Trophoblast cell (in vitro differentiated cells and primary cell): ENCODE measurements around the gene GUCD1.

Experiments used
- DNase-seq, 2 donors: peaks; one replicate each; pipeline ENCODE4 v3.0.0-alpha.2; 2016
- H2AFZ ChIP-seq: 2 replicates; pipeline ENCODE4 v1.6.1; 2013; ENCODE audit warnings: low read length, moderate library complexity, mild to moderate bottlenecking; ENCODE audit not compliant: insufficient read depth, poor library complexity
- H2AK5ac ChIP-seq: 2 replicates; pipeline ENCODE4 v1.6.1; 2013; ENCODE audit warnings: mild to moderate bottlenecking, low read length
- H2BK120ac ChIP-seq: 2 replicates; pipeline ENCODE4 v1.6.1; 2013; ENCODE audit warnings: low read length, mild to moderate bottlenecking, moderate library complexity; ENCODE audit not compliant: insufficient read depth, poor library complexity
- H2BK12ac ChIP-seq: 2 replicates; pipeline ENCODE4 v1.6.1; 2013; ENCODE audit warnings: mild to moderate bottlenecking, low read length, moderate library complexity
- H2BK5ac ChIP-seq: 2 replicates; pipeline ENCODE4 v1.6.1; 2013; ENCODE audit warnings: low read length, low read depth, moderate library complexity, mild to moderate bottlenecking; ENCODE audit not compliant: poor library complexity
- H3K14ac ChIP-seq: 2 replicates; pipeline ENCODE4 v1.6.1; 2013; ENCODE audit warnings: mild to moderate bottlenecking, low read length
- H3K18ac ChIP-seq: 2 replicates; pipeline ENCODE4 v1.6.1; 2013; ENCODE audit warnings: mild to moderate bottlenecking, low read length
- H3K23ac ChIP-seq: 2 replicates; pipeline ENCODE4 v1.6.1; 2013; ENCODE audit warnings: low read length
- H3K27ac ChIP-seq: 2 replicates; pipeline ENCODE4 v1.5.1; 2013; ENCODE audit warnings: low read depth, mild to moderate bottlenecking, inconsistent platforms, low read length, moderate library complexity
- H3K27me3 ChIP-seq: 2 replicates; pipeline ENCODE4 v1.6.1; 2013; ENCODE audit warnings: inconsistent platforms, mild to moderate bottlenecking, low read length, moderate library complexity; ENCODE audit not compliant: insufficient read depth
- H3K36me3 ChIP-seq, 2 experiments: 1 replicate in 1 of 2; 2 replicates in 1 of 2; pipeline ENCODE4 v1.6.1; 2013; ENCODE audit warnings: low read length in 2 of 2, mild to moderate bottlenecking in 2 of 2, moderate library complexity in 1 of 2; ENCODE audit not compliant: insufficient read depth in 2 of 2, control insufficient read depth in 1 of 2
- H3K4ac ChIP-seq: 2 replicates; pipeline ENCODE4 v1.6.1; 2013; ENCODE audit warnings: low read depth, mild to moderate bottlenecking, low read length, moderate library complexity
- H3K4me1 ChIP-seq, 2 experiments: 1 replicate in 1 of 2; 2 replicates in 1 of 2; pipeline ENCODE4 v1.6.1; 2013; ENCODE audit warnings: low read length in 2 of 2, mild to moderate bottlenecking in 2 of 2, moderate library complexity in 1 of 2; ENCODE audit not compliant: insufficient read depth in 2 of 2, control insufficient read depth in 1 of 2
- H3K4me2 ChIP-seq: 2 replicates; pipeline ENCODE4 v1.6.1; 2013; ENCODE audit warnings: inconsistent platforms, mild to moderate bottlenecking, low read length, moderate library complexity
- H3K4me3 ChIP-seq: 2 replicates; pipeline ENCODE4 v1.5.1; 2013; ENCODE audit warnings: mild to moderate bottlenecking, low read depth, low read length, inconsistent platforms
- H3K79me1 ChIP-seq: one replicate; pipeline ENCODE4 v1.6.1; 2013; ENCODE audit warnings: low read length
- H3K79me2 ChIP-seq: 2 replicates; pipeline ENCODE4 v1.6.1; 2013; ENCODE audit warnings: low read length, mild to moderate bottlenecking; ENCODE audit not compliant: control insufficient read depth, insufficient read depth, poor library complexity
- H3K9ac ChIP-seq: 2 replicates; pipeline ENCODE4 v1.6.1; 2013; ENCODE audit warnings: mild to moderate bottlenecking, low read length
- H3K9me3 ChIP-seq: 2 replicates; pipeline ENCODE4 v1.6.1; 2013; ENCODE audit warnings: low read depth, mild to moderate bottlenecking, control low read depth, inconsistent platforms, low read length; ENCODE audit not compliant: insufficient read depth
- H4K12ac ChIP-seq: 2 replicates; pipeline ENCODE4 v1.6.1; 2013; ENCODE audit warnings: low read depth, mild to moderate bottlenecking, low read length, moderate library complexity
- H4K8ac ChIP-seq: 2 replicates; pipeline ENCODE4 v1.6.1; 2013; ENCODE audit warnings: low read depth, mild to moderate bottlenecking, low read length, moderate library complexity
- H4K91ac ChIP-seq: one replicate; pipeline ENCODE4 v1.6.1; 2013; ENCODE audit warnings: low read depth, mild to moderate bottlenecking, low read length, moderate library complexity
- WGBS: extraction: QIAGEN DNeasy Blood & Tissue Kit; methylation state at CpG from one replicate; pipeline ENCODE4 v1.1.7; 2013; ENCODE audit warnings: missing lambda C conversion rate; ENCODE audit not compliant: insufficient read length, insufficient coverage; ENCODE audit errors: extremely low coverage; 5-methylcytosine and 5-hydroxymethylcytosine counted together

The GUCD1 gene

DNA sequence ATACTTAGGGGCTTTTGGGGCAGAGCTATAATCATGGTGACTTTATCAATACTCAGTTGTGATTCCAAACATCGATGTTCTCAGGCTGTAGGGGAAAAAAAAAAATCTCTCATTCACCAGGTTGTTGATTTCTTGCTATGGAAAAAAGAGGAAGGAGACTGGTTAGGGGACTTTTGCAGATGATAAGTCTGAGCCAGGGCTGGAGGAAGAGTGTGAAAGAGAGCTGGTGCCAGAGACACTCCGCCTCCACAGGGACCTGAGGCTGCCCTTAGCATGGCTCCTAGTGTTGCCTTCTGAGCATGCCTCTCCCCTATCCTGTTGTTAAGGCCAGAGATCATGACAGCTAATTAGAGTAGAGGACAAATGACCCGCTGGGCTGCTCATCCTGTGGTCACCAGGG, 42.9 kb downstream of the GUCD1 start:
- Histone ChIP-seq H3K27ac (no peak overlapping the region), H4K91ac (no peak overlapping the region), H4K12ac (no peak overlapping the region), H3K23ac (no peak overlapping the region), H3K9ac (no peak overlapping the region), H3K4me3 (no peak overlapping the region), H3K14ac (no peak overlapping the region), H3K9me3 (no peaks in the 10 kb centered on the region), H3K4me1 (no peaks in the 10 kb centered on the region), H2AK5ac (no peak overlapping the region), H3K36me3 (no peaks in the 10 kb centered on the region), H3K79me1 (no peaks in the 10 kb centered on the region), H3K4ac (no peak overlapping the region), H2BK120ac (no peak overlapping the region), H3K4me2 (no peak overlapping the region), H3K79me2 (no peaks in the 10 kb centered on the region), H2BK5ac (no peak overlapping the region), H3K18ac (no peak overlapping the region), H3K27me3 (no peaks in the 10 kb centered on the region), H2AFZ (no peak overlapping the region), H2BK12ac (no peak overlapping the region), H4K8ac (no peak overlapping the region)
- peak in 1 of 2 donors; percentile 24 for DNase-seq
- no CpG with 5 or more reads among the region's 3 CpGs for WGBS

DNA sequence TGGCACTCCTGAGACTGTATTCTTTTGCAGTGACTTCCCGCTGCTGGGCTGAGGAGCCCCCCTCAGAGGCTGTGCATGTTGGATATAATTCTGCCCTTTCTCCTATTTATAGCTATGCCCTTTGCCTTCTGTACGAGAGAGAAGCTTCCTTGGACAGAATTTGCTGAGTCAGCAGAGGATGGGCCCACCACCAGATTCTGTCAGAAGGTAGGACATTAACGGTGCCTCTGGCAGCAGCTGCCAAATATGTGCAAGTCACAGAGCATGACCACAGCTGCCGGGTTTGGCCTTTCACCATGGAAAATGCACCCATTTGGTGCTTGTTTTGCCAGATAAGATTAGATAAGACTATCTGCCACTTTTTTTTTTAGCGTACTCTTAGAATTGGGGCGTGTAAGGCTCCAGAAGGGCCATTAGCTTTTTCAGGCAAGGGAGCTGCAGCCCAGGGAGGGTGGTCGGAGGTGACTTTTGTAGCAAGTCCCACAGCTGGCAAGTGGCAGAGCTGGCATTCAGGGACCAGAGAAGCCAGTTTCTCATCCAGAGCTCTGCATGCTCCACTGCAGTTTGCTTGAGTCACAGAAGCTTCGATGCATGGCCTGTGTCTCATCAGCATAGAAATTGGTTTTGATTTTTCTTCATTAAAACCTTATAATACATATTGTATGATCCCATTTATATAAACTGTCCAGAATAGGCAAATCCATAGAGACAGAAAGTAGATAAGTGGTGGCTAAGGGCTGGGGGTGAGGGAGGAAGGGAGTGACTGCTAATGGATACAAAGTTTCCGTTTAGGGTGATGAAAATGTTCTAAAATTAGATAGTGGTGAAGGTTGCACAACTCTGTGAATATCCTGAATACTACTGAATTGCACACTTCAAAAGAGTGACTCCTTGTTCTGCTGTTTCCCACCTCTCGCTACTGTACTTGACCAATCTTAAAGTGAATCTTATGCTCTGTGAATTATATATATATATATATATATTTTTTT, 44.0 kb downstream of the GUCD1 start:
- Histone ChIP-seq H3K79me2 (no peaks in the 10 kb centered on the region), H4K8ac (no peak overlapping the region), H3K4me1 (no peaks in the 10 kb centered on the region), H3K23ac (no peak overlapping the region), H3K79me1 (no peaks in the 10 kb centered on the region), H3K36me3 (no peaks in the 10 kb centered on the region), H3K9me3 (no peaks in the 10 kb centered on the region), H4K91ac (no peak overlapping the region), H2AK5ac (no peak overlapping the region), H2AFZ (peak overlapping the region; percentile 23), H3K27ac (no peak overlapping the region), H3K27me3 (no peaks in the 10 kb centered on the region), H4K12ac (no peak overlapping the region), H3K4me3 (no peak overlapping the region), H2BK120ac (no peak overlapping the region), H3K4ac (no peak overlapping the region), H3K9ac (no peak overlapping the region), H3K14ac (no peak overlapping the region), H3K4me2 (no peak overlapping the region), H3K18ac (no peak overlapping the region), H2BK5ac (no peak overlapping the region), H2BK12ac (no peak overlapping the region)
- peak in 1 of 2 donors; percentile 75 for DNase-seq
- WGBS, result no CpG with 5 or more reads among the region's 10 CpGs

DNA sequence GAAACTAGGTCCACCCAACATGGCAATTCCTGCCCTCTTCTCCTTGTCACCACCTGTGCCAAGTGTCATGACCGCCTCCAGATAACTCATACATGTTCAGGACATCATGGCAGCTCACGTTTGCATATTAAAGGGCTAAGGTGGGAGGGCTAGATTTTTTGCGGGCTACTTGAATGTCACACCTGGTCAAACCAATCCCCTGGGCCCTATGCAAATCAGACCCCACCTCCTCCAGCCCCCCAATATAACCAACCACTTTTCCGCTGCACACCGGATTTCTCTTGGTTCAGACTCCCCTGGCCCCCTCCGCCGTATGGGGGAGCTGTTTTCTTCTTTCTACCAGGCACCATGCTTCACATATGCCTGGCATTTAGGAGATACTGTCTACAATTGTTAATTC, 47.2 kb downstream of the GUCD1 start:
- Histone ChIP-seq H2BK5ac (no peak overlapping the region), H3K79me1 (no peaks in the 10 kb centered on the region), H3K36me3 (no peaks in the 10 kb centered on the region), H3K4ac (no peak overlapping the region), H2AK5ac (no peak overlapping the region), H4K8ac (no peak overlapping the region), H2BK12ac (no peak overlapping the region), H3K27ac (no peak overlapping the region), H4K12ac (no peak overlapping the region), H3K9ac (no peak overlapping the region), H3K4me3 (no peak overlapping the region), H3K9me3 (no peaks in the 10 kb centered on the region), H3K4me2 (no peak overlapping the region), H3K4me1 (no peaks in the 10 kb centered on the region), H3K23ac (no peak overlapping the region), H3K27me3 (no peaks in the 10 kb centered on the region), H3K79me2 (no peaks in the 10 kb centered on the region), H2BK120ac (no peak overlapping the region), H4K91ac (no peak overlapping the region), H3K18ac (no peak overlapping the region), H2AFZ (no peak overlapping the region), H3K14ac (no peak overlapping the region)
- no CpG with 5 or more reads among the region's 7 CpGs for WGBS
- DNase-seq, result no peak

DNA sequence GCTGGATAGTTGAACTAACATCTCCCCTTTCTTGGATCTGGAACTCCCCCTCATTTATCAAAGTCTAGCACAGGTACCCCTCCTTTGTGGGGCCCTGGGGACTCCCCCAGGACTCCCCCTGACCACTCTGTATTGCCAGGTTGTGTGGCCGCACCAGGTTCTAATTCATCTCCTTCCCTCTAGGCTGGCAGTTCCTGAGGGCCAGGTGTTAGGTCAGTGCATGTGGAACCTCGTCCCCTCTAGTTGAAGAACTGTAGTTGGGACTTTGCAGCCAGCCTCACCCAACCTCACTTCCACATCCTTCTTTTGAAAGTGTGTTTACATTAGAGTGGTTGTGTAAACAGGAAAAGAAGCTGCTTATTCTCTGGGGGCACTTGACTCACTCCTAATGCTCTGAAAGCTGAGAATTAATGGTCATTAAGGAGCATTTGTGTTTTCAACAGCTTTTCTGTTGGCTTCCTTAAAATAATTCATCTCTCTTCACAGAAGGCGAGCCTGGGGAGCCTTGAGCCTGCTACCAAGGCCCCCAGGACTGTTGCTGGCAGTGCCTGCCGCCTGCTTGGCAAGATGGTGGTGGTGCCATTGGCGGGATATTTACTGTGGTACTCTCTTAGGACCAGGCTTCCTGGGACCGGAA, 48.0 kb downstream of the GUCD1 start:
- no peak for DNase-seq
- H4K91ac ChIP-seq, result no peak overlapping the region
- H3K9me3 ChIP-seq, result no peaks in the 10 kb centered on the region
- no peak overlapping the region for H4K12ac ChIP-seq
- H2BK120ac ChIP-seq, result no peak overlapping the region
- H3K27ac ChIP-seq, result no peak overlapping the region
- H3K27me3 ChIP-seq, result no peaks in the 10 kb centered on the region
- no peak overlapping the region for H2AK5ac ChIP-seq
- no CpG with 5 or more reads among the region's 6 CpGs for WGBS
- H3K79me1 ChIP-seq, result no peaks in the 10 kb centered on the region
- no peak overlapping the region for H3K4ac ChIP-seq
- no peak overlapping the region for H3K18ac ChIP-seq
- no peak overlapping the region for H2BK12ac ChIP-seq
- no peak overlapping the region for H2BK5ac ChIP-seq
- no peak overlapping the region for H2AFZ ChIP-seq
- H4K8ac ChIP-seq, result no peak overlapping the region
- H3K79me2 ChIP-seq, result no peaks in the 10 kb centered on the region
- no peaks in the 10 kb centered on the region for H3K4me1 ChIP-seq
- no peak overlapping the region for H3K4me3 ChIP-seq
- no peak overlapping the region for H3K23ac ChIP-seq
- H3K4me2 ChIP-seq, result no peak overlapping the region
- no peaks in the 10 kb centered on the region for H3K36me3 ChIP-seq
- no peak overlapping the region for H3K9ac ChIP-seq
- H3K14ac ChIP-seq, result no peak overlapping the region
